Vagina (tissue), 2 donors: ENCODE results near the gene PCSK9. TPM values are rescaled to one million over a fixed set of nuclear protein-coding genes. Genes with fewer than 3 reads are reported as not detected.

ENCODE experiments used
- DNase-seq, 2 donors: peaks; one replicate each; pipeline ENCODE4 v3.0.0-alpha.2; 2017; ENCODE audit errors: extremely low spot score in 2 of 2
- H3K27ac ChIP-seq: fragments of 200-600 bp; sonication (generic); one replicate; pipeline ENCODE4 v1.5.1; 2019
- H3K27me3 ChIP-seq: fragments of 200-600 bp; sonication (generic); one replicate; pipeline ENCODE4 v1.5.1; 2019
- H3K36me3 ChIP-seq, 2 donors: fragments of 200-600 bp; sonication (generic); one replicate each; pipeline ENCODE4 v1.5.1; 2017 to 2019
- H3K4me1 ChIP-seq: fragments of 200-600 bp; sonication (generic); one replicate; pipeline ENCODE4 v1.5.1; 2019
- H3K4me3 ChIP-seq, 2 donors: fragments of 200-600 bp; sonication (generic); 1 replicate in 1 of 2; 2 replicates in 1 of 2; pipeline ENCODE4 v1.5.1; 2016 to 2019
- H3K9me3 ChIP-seq: fragments of 200-600 bp; sonication (generic); one replicate; pipeline ENCODE4 v1.5.1; 2019
- POLR2A ChIP-seq, 2 donors: fragments of 450-650 bp; IDR thresholded peaks; one replicate each; pipeline ENCODE4 v1.6.1; 2017; ENCODE audit warnings: antibody characterized with exemption in 2 of 2, mild to moderate bottlenecking in 2 of 2, moderate library complexity in 2 of 2
- POLR2AphosphoS5 ChIP-seq, 2 donors: sonication (generic); formaldehyde crosslinking; IDR thresholded peaks; one replicate each; pipeline ENCODE4 v1.9.0; 2017; ENCODE audit warnings: antibody characterized with exemption in 2 of 2, mild to moderate bottlenecking in 2 of 2, low read depth in 1 of 2; ENCODE audit not compliant: insufficient read depth in 1 of 2
- intact Hi-C: fragments of 100-400 bp; cut with DNase I; formaldehyde crosslinking; loops from one replicate; pipeline ENCODE4 v1.15.1; 2023
- total RNA-seq: library from RNA; depleted of rRNA; stranded (reverse); fragments of >200 nt; gene quantifications from one replicate; pipeline ENCODE4 v1.2.3, GENCODE V29; 2016
- TF ChIP-seq, protein P1 (sequence below), 3 experiments: fragments of 450-650 bp in 2 of 3; fragments of 200-600 bp in 1 of 3; sonication (generic) in 1 of 3; IDR thresholded peaks; one replicate each; pipeline ENCODE4 v1.5.1; 2017 to 2019; ENCODE audit warnings: antibody characterized with exemption in 3 of 3, mild to moderate bottlenecking in 2 of 3, moderate library complexity in 2 of 3

PCSK9 gene
- total RNA-seq, 1 donor from 2014 or later: 0.25 TPM

DNA sequence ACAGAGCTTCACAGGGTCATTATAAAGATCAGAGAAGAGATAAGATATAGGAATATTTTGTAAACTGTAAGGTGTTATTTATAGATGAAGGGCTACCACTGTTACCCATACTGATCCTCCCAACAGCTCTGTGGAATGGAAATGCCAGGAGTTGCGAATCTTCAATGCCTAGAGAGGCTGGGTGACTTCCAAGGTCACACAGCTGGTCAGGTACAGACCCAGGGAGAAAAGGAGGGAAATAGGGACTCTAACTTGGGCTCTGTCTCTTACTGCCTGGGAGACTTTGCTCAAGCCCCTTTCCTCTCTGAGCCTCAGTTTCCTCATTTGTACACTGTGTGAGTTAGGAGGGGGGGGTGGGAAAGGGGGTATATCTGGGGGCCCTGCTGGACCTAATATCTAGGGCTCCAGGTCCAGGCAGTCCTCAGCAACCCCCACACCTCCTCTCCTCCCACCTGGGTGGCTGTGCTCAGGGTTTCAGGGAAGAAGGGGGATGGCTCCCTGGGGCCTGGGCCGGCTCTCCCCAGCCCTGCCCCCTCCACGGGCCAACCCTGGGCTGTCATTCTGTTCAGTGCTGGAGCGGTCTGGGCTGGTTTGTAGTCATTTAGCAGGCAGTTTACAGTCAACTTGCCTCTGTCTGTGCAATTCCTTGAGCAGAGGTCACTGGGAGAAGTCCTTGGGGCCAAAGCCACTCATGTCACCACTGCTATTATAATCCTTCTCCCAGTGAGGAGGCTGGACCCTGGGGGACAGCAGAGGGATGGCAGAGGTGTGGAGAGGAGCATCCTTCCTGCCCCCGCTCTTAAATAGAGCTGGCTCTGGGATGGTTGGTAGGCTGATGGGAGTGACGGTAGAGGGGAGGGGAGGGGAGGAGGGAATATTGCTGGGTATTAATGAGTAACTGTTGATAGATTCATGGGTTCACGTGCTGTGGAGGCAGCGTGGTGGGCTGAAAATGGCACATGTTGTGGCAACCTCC, 39.0 kb upstream of the PCSK9 start:
- no peaks in the 10 kb centered on the region for H3K36me3 ChIP-seq
- TF ChIP-seq POLR2AphosphoS5 (IDR thresholded peaks at IDR 0.05; ENCODE audit: insufficient read depth in 1 of 2, low read depth in 1 of 2) (no peak), POLR2A (IDR thresholded peaks at IDR 0.05) (no peak)
- TF ChIP-seq, protein P1, sequence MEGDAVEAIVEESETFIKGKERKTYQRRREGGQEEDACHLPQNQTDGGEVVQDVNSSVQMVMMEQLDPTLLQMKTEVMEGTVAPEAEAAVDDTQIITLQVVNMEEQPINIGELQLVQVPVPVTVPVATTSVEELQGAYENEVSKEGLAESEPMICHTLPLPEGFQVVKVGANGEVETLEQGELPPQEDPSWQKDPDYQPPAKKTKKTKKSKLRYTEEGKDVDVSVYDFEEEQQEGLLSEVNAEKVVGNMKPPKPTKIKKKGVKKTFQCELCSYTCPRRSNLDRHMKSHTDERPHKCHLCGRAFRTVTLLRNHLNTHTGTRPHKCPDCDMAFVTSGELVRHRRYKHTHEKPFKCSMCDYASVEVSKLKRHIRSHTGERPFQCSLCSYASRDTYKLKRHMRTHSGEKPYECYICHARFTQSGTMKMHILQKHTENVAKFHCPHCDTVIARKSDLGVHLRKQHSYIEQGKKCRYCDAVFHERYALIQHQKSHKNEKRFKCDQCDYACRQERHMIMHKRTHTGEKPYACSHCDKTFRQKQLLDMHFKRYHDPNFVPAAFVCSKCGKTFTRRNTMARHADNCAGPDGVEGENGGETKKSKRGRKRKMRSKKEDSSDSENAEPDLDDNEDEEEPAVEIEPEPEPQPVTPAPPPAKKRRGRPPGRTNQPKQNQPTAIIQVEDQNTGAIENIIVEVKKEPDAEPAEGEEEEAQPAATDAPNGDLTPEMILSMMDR (IDR thresholded peaks at IDR 0.05): no peak
- H3K9me3 ChIP-seq: no peaks in the 10 kb centered on the region
- intact Hi-C loops: no loop called here
- DNase-seq: no peak
- H3K4me3 ChIP-seq: no peak overlapping the region
- no peaks in the 10 kb centered on the region for H3K27me3 ChIP-seq
- H3K27ac ChIP-seq: no peak overlapping the region
- H3K4me1 ChIP-seq: peaks cover 8% of the 10 kb centered on the region

DNA sequence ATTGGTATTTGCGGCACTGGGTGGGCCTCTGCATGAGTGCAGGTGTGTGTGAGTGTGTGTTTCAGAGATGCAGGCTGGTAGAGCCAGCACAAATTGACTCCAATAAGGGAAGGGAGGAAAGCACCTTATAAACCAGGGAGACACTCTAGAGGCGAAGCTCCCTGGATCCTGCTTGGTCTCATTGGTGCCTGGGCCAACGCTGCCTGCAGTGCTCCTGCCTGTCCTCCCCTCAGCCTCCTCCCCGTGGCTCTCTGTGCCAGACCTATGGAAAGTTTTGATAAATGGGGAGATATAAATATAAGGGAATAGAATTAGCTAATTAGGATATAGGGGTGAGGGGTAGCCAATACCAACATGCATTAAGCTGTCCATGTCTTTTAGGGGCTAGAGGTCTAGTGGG, 38.0 kb upstream of the PCSK9 start:
- intact Hi-C loops: no loop called here
- DNase-seq: no peak
- Histone ChIP-seq H3K9me3 (no peaks in the 10 kb centered on the region), H3K4me1 (peaks cover 8% of the 10 kb centered on the region), H3K27ac (no peak overlapping the region), H3K4me3 (no peak overlapping the region), H3K27me3 (no peaks in the 10 kb centered on the region), H3K36me3 (no peaks in the 10 kb centered on the region)
- TF ChIP-seq, protein P1 (IDR thresholded peaks at IDR 0.05): no peak
- TF ChIP-seq POLR2A (IDR thresholded peaks at IDR 0.05): no peak
- TF ChIP-seq POLR2AphosphoS5 (IDR thresholded peaks at IDR 0.05; ENCODE audit: insufficient read depth in 1 of 2, low read depth in 1 of 2): no peak

DNA sequence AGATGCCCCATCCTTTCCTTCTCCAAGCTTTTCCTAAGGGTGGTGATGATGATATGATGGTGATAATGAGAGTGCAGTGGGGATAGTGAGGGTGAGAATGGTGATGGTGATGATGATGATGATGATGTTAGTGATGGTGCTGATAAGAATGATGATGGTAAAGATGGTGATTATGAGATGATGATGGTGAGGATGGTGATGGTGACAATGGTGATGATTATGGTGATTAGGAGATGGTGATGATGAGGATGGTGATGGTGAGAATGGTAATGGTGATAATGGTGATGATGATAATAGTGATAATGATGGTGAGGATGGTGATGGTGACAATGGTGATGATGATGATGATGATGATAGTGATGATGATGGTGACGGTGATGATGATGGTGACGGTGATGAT, 36.7 kb upstream of the PCSK9 start:
- Histone ChIP-seq H3K27ac (no peak overlapping the region), H3K9me3 (no peaks in the 10 kb centered on the region), H3K27me3 (no peaks in the 10 kb centered on the region), H3K36me3 (no peaks in the 10 kb centered on the region), H3K4me3 (no peak overlapping the region), H3K4me1 (no peaks in the 10 kb centered on the region)
- TF ChIP-seq POLR2A (IDR thresholded peaks at IDR 0.05) (no peak), POLR2AphosphoS5 (IDR thresholded peaks at IDR 0.05; ENCODE audit: insufficient read depth in 1 of 2, low read depth in 1 of 2) (no peak)
- TF ChIP-seq, protein P1 (IDR thresholded peaks at IDR 0.05): no peak
- intact Hi-C loops: no loop called here
- DNase-seq: no peak

DNA sequence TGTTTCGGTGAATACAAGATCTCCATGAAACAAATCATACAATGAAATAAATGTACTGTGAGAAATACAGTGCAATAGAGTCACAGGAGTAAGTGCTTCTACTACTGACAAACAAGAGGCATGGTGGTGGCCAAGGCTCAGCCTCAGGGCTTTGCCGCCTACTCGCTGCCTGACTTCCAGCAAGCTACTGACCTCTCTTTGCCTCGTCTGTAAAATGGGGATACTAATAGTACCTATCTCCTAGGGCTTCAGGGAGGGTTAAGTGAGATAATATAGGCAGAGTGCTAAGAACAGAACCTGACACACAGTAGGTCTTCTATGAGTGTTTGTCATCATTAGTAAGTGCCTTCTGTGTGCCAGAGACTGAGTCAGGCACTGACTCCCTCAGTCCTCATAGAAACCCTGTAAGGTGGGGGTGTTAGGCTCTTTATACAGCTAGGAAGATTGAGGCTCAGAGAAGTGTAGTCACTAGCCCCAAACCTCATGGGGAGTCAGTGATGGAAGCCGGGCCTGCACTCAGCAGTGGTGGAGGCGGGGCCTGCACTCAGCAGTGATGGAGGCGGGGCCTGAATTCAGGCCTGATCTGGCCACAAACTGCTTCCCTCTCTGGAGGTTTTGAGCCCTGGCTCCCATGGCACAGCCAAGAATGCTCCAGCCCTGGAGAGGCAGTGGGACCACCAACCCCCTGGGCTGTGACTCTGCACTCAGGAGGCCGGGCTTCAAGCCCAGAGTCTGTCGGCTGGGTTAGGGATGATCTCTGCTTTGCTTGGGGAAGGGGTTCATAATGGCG, 33.8 kb upstream of the PCSK9 start:
- Histone ChIP-seq H3K4me3 (no peak overlapping the region), H3K27me3 (no peaks in the 10 kb centered on the region), H3K4me1 (no peaks in the 10 kb centered on the region), H3K36me3 (no peaks in the 10 kb centered on the region), H3K27ac (no peak overlapping the region), H3K9me3 (no peaks in the 10 kb centered on the region)
- intact Hi-C loops: no loop called here
- TF ChIP-seq, protein P1 (IDR thresholded peaks at IDR 0.05): no peak
- TF ChIP-seq POLR2AphosphoS5 (IDR thresholded peaks at IDR 0.05; ENCODE audit: insufficient read depth in 1 of 2, low read depth in 1 of 2): no peak
- TF ChIP-seq POLR2A (IDR thresholded peaks at IDR 0.05): no peak
- no peak for DNase-seq
